Gastroesophageal sphincter (tissue), 4 donors: Measurements from ENCODE around the gene TANC1. TPM values are rescaled to one million over a fixed set of nuclear protein-coding genes. Genes with fewer than 3 reads are reported as not detected.

Experiments used
- ATAC-seq: fragments of 150-250 bp; one replicate; pipeline ENCODE4 v1.9.1; 2016; ENCODE audit warnings: mild to moderate bottlenecking, moderate library complexity
- H3K27ac ChIP-seq, 4 donors: fragments of 200-600 bp; sonication (generic) in 3 of 4; 1 replicate in 3 of 4; 2 replicates in 1 of 4; pipeline ENCODE4 v1.5.1; 2016 to 2019
- H3K27me3 ChIP-seq: fragments of 200-600 bp; sonication (generic); one replicate; pipeline ENCODE4 v1.5.1; 2019
- H3K36me3 ChIP-seq, 2 donors: fragments of 200-600 bp; sonication (generic); one replicate each; pipeline ENCODE4 v1.5.1; 2019; ENCODE audit warnings: control low read depth in 1 of 2
- H3K4me1 ChIP-seq, 3 donors: fragments of 200-600 bp; sonication (generic); 1 replicate in 2 of 3; 2 replicates in 1 of 3; pipeline ENCODE4 v1.5.1; 2016 to 2019; ENCODE audit warnings: control low read depth in 2 of 3
- H3K4me3 ChIP-seq, 2 donors: fragments of 200-600 bp; sonication (generic); one replicate each; pipeline ENCODE4 v1.5.1; 2019; ENCODE audit warnings: mild to moderate bottlenecking in 1 of 2, moderate library complexity in 1 of 2
- H3K9me3 ChIP-seq, 3 donors: fragments of 200-600 bp; sonication (generic); one replicate each; pipeline ENCODE4 v1.5.1; 2017 to 2019; ENCODE audit warnings: control low read depth in 2 of 3
- CTCF ChIP-seq, 4 experiments: fragments of 200-600 bp in 2 of 4; fragments of 450-650 bp in 2 of 4; sonication (generic) in 1 of 4; IDR thresholded peaks; one replicate each; pipeline ENCODE4 v1.5.1; 2017 to 2019; ENCODE audit warnings: antibody characterized with exemption in 4 of 4, mild to moderate bottlenecking in 2 of 4, moderate library complexity in 2 of 4
- EP300 ChIP-seq: sonication (generic); formaldehyde crosslinking; IDR thresholded peaks from one replicate; pipeline ENCODE4 v1.6.1; 2017; ENCODE audit warnings: antibody characterized with exemption, mild to moderate bottlenecking
- POLR2A ChIP-seq, 2 donors: fragments of 450-650 bp; IDR thresholded peaks; one replicate each; pipeline ENCODE4 v1.6.1; 2017; ENCODE audit warnings: antibody characterized with exemption in 2 of 2, mild to moderate bottlenecking in 2 of 2, moderate library complexity in 1 of 2
- POLR2AphosphoS5 ChIP-seq: sonication (generic); formaldehyde crosslinking; IDR thresholded peaks from one replicate; pipeline ENCODE4 v1.6.1; 2017; ENCODE audit warnings: antibody characterized with exemption
- WGBS, 2 donors: methylation state at CpG; one replicate each; pipeline ENCODE4 v1.1.5; 2018; ENCODE audit warnings: low coverage in 1 of 2; 5-methylcytosine and 5-hydroxymethylcytosine counted together
- total RNA-seq, 4 donors: library from RNA; depleted of rRNA; stranded (reverse); fragments of >200 nt; gene quantifications; one replicate each; pipeline ENCODE4 v1.1.0, GENCODE V29; 2016

The TANC1 gene
- total RNA-seq, 4 donors from 2014 or later, result 37.4 to 66.5 (median 46.0) TPM

- TF ChIP-seq POLR2AphosphoS5, result no peak
- TF ChIP-seq POLR2A (IDR thresholded peaks at IDR 0.05), result no peak
- TF ChIP-seq CTCF (IDR thresholded peaks at IDR 0.05), result no peak
- no peak for TF ChIP-seq EP300
- H3K9me3 ChIP-seq, result no peaks in the 10 kb centered on the region
- no peak overlapping the region for H3K4me3 ChIP-seq
- ATAC-seq, result no peak
- no peaks in the 10 kb centered on the region for H3K36me3 ChIP-seq
- WGBS, 2 donors, result 60% methylated on average over 1 of the region's 1 CpG; no CpG with 5 or more reads in 1 of the 2 donors
- peaks cover 3 to 71% (median 13%) of the 10 kb centered on the region in 3 donors for H3K4me1 ChIP-seq
- H3K27ac ChIP-seq, result no peak overlapping the region
- no peaks in the 10 kb centered on the region for H3K27me3 ChIP-seq
Measured at GRCh38 chr2:159128191-159128590, 159.8 kb downstream of the TANC1 start.

- Histone ChIP-seq H3K4me3 (no peak overlapping the region), H3K9me3 (no peaks in the 10 kb centered on the region), H3K27me3 (no peaks in the 10 kb centered on the region), H3K27ac (no peak overlapping the region), H3K4me1 (peaks cover 3 to 65% (median 13%) of the 10 kb centered on the region in 3 donors), H3K36me3 (no peaks in the 10 kb centered on the region)
- TF ChIP-seq POLR2AphosphoS5 (no peak), CTCF (IDR thresholded peaks at IDR 0.05) (no peak), POLR2A (IDR thresholded peaks at IDR 0.05) (no peak), EP300 (no peak)
- no peak for ATAC-seq
- 0 to 50% methylated on average over 1 of the region's 1 CpG for WGBS, 2 donors
Measured at GRCh38 chr2:159129269-159129668, 160.8 kb downstream of the TANC1 start.

GRCh38 chr2:159129824-159130223 is 161.4 kb downstream of the TANC1 start:
- TF ChIP-seq EP300, result no peak
- H3K36me3 ChIP-seq, result no peaks in the 10 kb centered on the region
- WGBS, 2 donors, result 44% methylated on average over 4 of the region's 13 CpGs; no CpG with 5 or more reads in 1 of the 2 donors
- H3K4me3 ChIP-seq, result no peak overlapping the region
- no peak overlapping the region for H3K27ac ChIP-seq
- H3K9me3 ChIP-seq, result no peaks in the 10 kb centered on the region
- H3K4me1 ChIP-seq, result peaks cover 0 to 63% (median 10%) of the 10 kb centered on the region in 3 donors
- no peak for ATAC-seq
- H3K27me3 ChIP-seq, result no peaks in the 10 kb centered on the region

- no peak for TF ChIP-seq EP300
- no peak for TF ChIP-seq POLR2A (IDR thresholded peaks at IDR 0.05)
- no peak for TF ChIP-seq POLR2AphosphoS5
- TF ChIP-seq CTCF (IDR thresholded peaks at IDR 0.05), result no peak
- H3K4me1 ChIP-seq, result peaks cover 0 to 63% (median 14%) of the 10 kb centered on the region in 3 donors
- no peak overlapping the region for H3K27ac ChIP-seq
- no peaks in the 10 kb centered on the region for H3K36me3 ChIP-seq
- no peak for ATAC-seq
- WGBS, 2 donors, result 72 to 82% methylated on average over 4 to 6 of the region's 6 CpGs
- no peaks in the 10 kb centered on the region for H3K9me3 ChIP-seq
- no peak overlapping the region for H3K4me3 ChIP-seq
- H3K27me3 ChIP-seq, result no peaks in the 10 kb centered on the region
Measured at GRCh38 chr2:159130302-159130701, 161.9 kb downstream of the TANC1 start.

GRCh38 chr2:159131267-159131913 is 162.9 kb downstream of the TANC1 start:
- H3K36me3 ChIP-seq, result no peaks in the 10 kb centered on the region
- ATAC-seq, result no peak
- H3K27me3 ChIP-seq, result no peaks in the 10 kb centered on the region
- no peak for TF ChIP-seq POLR2AphosphoS5
- no peak for TF ChIP-seq POLR2A (IDR thresholded peaks at IDR 0.05)
- H3K27ac ChIP-seq, result peak overlapping the region in 1 of 4 donors; percentile 6
- 79% methylated on average over 5 of the region's 7 CpGs; no CpG with 5 or more reads in 1 of the 2 donors for WGBS, 2 donors
- no peak overlapping the region for H3K4me3 ChIP-seq
- no peaks in the 10 kb centered on the region for H3K9me3 ChIP-seq
- H3K4me1 ChIP-seq, result peaks cover 6 to 69% (median 22%) of the 10 kb centered on the region in 3 donors

GRCh38 chr2:159131914-159132281 is 163.5 kb downstream of the TANC1 start:
- H3K27me3 ChIP-seq, result no peaks in the 10 kb centered on the region
- no peak overlapping the region for H3K4me3 ChIP-seq
- 25 to 30% methylated on average over 4 of the region's 4 CpGs for WGBS, 2 donors
- no peaks in the 10 kb centered on the region for H3K36me3 ChIP-seq
- peaks cover 8 to 73% (median 23%) of the 10 kb centered on the region in 3 donors for H3K4me1 ChIP-seq
- no peak for ATAC-seq
- TF ChIP-seq EP300, result no peak
- TF ChIP-seq CTCF (IDR thresholded peaks at IDR 0.05), result no peak
- no peak for TF ChIP-seq POLR2A (IDR thresholded peaks at IDR 0.05)
- TF ChIP-seq POLR2AphosphoS5, result no peak
- peak overlapping the region in 1 of 4 donors; percentile 6 for H3K27ac ChIP-seq
- H3K9me3 ChIP-seq, result no peaks in the 10 kb centered on the region
